Erythroblast (primary cell): ENCODE data around the gene LRRC25.

Source experiments
- GATA1 ChIP-seq: IDR thresholded peaks from 2 replicates; pipeline ENCODE4 v1.6.1; 2011; ENCODE audit warnings: low read depth, mild to moderate bottlenecking, control low read depth, low read length, moderate library complexity
- POLR2A ChIP-seq: IDR thresholded peaks from 2 replicates; pipeline ENCODE4 v1.6.1; 2011; ENCODE audit warnings: mild to moderate bottlenecking, low read length

DNA sequence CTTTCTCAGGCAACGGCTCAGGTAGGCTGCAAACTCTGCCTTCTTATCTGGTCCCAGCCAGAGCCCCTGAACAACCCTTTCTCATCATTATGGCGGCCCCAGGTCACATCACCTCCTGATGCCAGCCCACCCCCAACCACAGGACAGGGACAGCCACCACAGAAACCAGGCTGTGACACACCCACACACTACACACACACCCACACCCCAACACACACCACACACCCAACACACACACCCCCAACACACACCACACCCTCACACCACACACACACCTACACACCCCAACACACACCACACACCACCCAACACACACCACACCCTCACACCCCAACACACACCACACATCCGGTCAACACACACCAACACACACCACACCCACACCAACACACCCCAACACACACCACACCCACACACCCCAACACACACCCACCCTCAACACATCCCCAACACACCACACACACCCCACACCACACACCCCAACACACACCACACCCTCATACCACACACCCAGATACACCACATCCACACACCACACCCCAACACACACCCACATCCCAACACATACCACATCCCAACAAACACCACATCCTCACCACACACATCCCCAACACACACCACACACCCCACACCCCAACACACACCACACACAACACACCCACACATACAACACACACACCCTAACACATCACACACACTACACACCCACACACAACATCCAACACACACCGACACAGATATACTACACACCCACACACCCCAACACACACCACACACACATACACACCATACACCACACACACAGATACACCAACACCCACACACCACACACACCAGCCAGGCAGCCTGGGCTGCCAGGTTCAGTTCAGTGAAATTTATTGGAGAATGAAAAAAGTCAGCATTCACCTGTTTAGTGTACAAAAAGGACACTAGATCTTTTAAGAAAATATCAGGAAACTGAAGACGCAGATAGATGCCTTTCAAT is 44.7 kb upstream of the LRRC25 start:
- TF ChIP-seq POLR2A (no peak), GATA1 (no peak)
